GM19372 (cell line): ENCODE measurements around the gene FYN.

Experiments
- ATAC-seq: cut with Tn5 transposase; IDR thresholded peaks from one replicate; pipeline ENCODE4 v1.9.1; 2021; ENCODE audit warnings: mild to moderate bottlenecking, low read depth, moderate library complexity; ENCODE audit not compliant: unreplicated experiment

FYN gene

GRCh38 chr6:111739257-111739696 lies 134.0 kb downstream of the FYN start:
- no peak for ATAC-seq

GRCh38 chr6:111738631-111739030 lies 134.6 kb downstream of the FYN start:
- ATAC-seq, result no peak

- ATAC-seq, result no peak
Observed at GRCh38 chr6:111738156-111738555, 135.1 kb downstream of the FYN start.

GRCh38 chr6:111737065-111737521 lies 136.2 kb downstream of the FYN start:
- no peak for ATAC-seq

- no peak for ATAC-seq
Observed at GRCh38 chr6:111736005-111736608, 137.1 kb downstream of the FYN start.

GRCh38 chr6:111734068-111735061 lies 138.9 kb downstream of the FYN start:
- no peak for ATAC-seq

GRCh38 chr6:111732390-111732789 lies 140.9 kb downstream of the FYN start:
- ATAC-seq, result no peak

GRCh38 chr6:111731456-111732195 lies 141.6 kb downstream of the FYN start:
- no peak for ATAC-seq

GRCh38 chr6:111730864-111731263 lies 142.4 kb downstream of the FYN start:
- ATAC-seq, result no peak

GRCh38 chr6:111727802-111728201 lies 145.4 kb downstream of the FYN start:
- ATAC-seq, result no peak

GRCh38 chr6:111727041-111727440 lies 146.2 kb downstream of the FYN start:
- no peak for ATAC-seq

- no peak for ATAC-seq
Observed at GRCh38 chr6:111725446-111726112, 147.7 kb downstream of the FYN start.

- peak; percentile 99 for ATAC-seq
Observed at GRCh38 chr6:111724505-111724904, 148.7 kb downstream of the FYN start.

- peak; percentile 31 for ATAC-seq
Observed at GRCh38 chr6:111724039-111724438, 149.2 kb downstream of the FYN start.

- ATAC-seq, result no peak
Observed at GRCh38 chr6:111723412-111723970, 149.8 kb downstream of the FYN start.

- ATAC-seq, result no peak
Observed at GRCh38 chr6:111722179-111722731, 151.0 kb downstream of the FYN start.

GRCh38 chr6:111721753-111722154 lies 151.5 kb downstream of the FYN start:
- ATAC-seq, result no peak

- no peak for ATAC-seq
Observed at GRCh38 chr6:111720931-111721496, 152.2 kb downstream of the FYN start.

- no peak for ATAC-seq
Observed at GRCh38 chr6:111718990-111719389, 154.3 kb downstream of the FYN start.
